HG03280 (cell line): ENCODE results near the gene UBE2E2.

Experiments used
- ATAC-seq: cut with Tn5 transposase; IDR thresholded peaks from one replicate; pipeline ENCODE4 v1.9.1; 2021; ENCODE audit warnings: mild to moderate bottlenecking, moderate library complexity; ENCODE audit not compliant: unreplicated experiment

Gene UBE2E2

DNA sequence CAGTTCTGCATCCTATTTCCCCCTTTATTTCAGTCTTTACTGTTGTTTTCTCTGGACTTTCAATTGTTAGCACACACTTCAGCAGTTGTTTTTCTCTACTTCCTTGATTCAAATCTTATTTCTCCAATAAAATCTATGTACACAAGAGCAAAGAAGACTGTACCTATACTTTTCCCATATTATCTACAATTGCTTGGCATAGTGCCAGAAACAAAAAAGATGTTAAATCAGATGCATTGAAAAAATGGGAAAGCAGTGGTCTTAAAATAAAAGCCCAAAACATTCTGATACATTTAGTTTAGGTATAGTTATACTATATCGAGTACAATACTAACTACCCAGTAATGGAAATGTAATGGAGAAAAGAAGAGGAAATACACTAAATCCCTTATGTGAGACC lies 265.1 kb downstream of the UBE2E2 start:
- ATAC-seq, result no peak

- ATAC-seq, result no peak
Measured at GRCh38 chr3:23474580-23475357, 271.6 kb downstream of the UBE2E2 start.

DNA sequence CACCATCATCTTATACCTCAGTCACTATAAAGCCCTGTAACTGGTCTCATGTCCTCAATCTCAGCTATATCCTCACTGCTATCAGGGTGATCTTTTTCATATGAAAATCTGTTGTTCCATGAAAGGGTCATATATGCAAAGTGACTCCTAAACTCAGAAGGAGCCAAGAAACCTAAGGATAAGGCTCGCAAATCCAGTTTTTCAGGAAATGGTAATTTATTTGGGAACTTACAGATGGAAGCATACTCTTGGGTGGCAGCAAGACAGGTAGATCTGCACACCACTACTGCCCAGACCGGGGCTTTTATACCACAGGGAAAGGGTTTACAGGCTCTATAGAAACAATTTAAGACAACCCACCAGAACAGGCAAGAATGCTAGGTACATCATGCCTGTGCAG lies 272.3 kb downstream of the UBE2E2 start:
- no peak for ATAC-seq

DNA sequence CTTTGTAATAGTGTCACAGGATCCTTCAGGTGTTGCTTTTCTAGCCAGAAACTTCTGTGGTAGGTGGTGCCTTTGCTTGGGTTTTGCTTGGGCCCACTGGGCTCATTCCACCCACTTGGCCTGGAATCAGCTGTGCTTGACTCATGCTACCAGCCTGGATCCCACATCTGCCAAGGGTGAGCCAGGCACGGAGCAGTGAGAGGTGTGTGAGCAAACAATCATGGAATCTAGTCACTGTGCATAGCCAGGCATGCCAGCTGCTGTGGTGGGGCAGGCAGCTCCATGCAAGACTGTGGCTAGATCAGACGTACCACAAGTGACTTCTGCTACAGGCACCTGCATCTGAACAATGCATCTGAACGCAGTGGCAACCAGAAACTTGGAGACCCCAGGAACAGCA lies 275.9 kb downstream of the UBE2E2 start:
- no peak for ATAC-seq

DNA sequence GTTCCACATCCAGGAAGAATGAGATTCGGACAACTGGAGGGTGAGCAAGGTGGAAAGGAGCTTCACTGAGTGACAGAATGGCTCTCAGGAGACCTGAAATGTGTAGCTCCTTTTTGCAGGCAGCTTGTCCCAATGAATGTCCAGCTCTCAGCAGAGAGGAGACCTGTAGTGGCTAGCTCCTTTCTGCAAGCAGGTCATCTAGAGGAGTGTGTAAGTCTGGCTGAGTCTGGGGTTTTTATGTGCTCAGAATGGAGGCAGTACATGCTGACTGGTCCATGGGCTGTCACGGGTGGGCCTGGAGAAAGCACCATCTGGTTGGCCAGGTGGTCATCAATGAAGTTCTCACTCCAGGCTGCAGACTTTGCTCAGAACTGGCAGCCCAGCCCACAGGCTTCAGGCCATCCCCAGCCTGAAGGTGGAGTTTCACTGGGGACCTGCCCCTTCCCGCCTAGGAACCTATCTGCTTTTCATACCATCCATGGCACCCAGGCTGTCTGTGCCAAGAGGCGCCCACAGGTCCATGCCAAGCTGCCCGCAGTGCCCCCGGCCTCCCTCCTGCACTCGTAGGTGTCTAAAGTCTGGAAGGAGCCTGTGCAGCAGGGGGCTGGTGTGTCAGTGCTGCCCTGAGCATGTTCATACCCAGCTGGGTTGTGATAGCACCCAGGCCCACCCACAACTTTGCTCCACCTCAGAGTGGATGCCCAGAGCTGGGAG lies 276.6 kb downstream of the UBE2E2 start:
- ATAC-seq, result no peak

DNA sequence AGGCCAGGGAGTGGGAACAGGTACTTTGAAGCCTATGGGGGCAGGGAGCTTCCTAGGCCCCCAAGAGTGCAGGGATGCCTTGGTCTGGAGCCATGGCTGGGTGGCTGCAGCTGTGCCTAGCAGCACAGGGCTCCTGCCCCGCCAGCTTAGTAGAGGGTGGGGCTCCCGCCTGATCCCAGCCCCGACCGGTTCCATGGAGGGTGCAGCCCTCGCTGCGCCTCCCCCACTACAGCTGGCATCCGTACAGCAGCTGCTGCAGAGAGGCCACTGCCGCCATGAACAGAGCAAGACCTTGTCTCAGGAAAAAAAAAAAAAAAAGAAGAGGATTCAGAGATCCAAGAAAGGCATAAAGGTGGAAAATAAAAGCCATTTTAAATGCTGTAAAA lies 277.2 kb downstream of the UBE2E2 start:
- ATAC-seq, result no peak

GRCh38 chr3:23481011-23481615 lies 278.0 kb downstream of the UBE2E2 start:
- ATAC-seq, result no peak

DNA sequence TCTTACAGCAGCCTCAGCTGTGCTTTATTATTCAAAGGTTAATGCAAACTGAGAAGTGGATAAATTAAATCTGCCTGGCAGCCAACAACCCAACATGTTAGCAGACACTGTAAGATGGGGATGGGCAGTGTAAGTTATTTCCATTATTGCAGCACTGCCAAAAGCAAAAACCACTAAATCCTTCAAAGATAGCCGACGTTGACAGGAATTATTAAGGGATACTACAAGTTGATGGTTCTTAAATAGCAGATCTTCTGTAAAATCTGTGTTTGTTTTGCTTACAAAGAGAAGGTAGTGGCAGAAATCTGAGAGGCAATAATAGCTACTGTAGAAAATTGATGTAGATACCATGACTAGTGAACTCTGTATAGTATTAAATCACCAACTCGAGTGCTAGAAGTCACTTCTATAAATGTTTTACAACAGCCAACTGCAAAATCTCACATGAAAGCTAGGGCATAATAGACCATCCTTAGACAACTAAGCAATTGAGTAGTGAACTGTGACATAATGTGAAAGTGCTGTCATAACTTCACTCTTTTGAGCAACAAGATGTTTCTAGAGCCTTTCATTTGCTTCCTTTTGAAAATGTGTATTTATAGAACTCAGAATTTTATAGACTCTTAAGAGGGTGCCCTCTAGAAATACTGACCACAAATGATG lies 278.6 kb downstream of the UBE2E2 start:
- ATAC-seq, result no peak

GRCh38 chr3:23484386-23484785 lies 281.3 kb downstream of the UBE2E2 start:
- no peak for ATAC-seq

GRCh38 chr3:23485922-23486321 lies 282.8 kb downstream of the UBE2E2 start:
- ATAC-seq, result no peak

DNA sequence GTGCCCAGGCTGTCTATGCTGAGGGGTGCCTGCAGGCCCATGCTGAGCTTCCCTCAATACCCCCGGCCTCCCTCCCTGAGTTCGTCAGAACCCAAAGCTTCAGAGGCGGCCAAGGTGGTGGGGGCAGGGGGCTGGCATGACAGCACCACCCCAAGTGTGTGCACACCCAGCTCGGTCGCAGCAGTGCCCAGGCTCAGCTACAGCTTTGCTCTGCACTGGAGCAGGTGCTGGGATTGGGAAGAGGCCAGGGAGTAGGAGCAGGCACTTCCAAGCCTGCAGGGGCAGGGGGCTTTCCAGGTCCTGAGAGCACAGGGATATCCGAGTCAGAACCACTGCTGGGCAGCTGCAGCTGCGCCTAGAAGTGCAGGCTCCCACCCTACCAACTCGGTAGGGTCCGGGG lies 283.9 kb downstream of the UBE2E2 start:
- ATAC-seq, result no peak

- no peak for ATAC-seq
Measured at GRCh38 chr3:23488618-23489017, 285.5 kb downstream of the UBE2E2 start.

DNA sequence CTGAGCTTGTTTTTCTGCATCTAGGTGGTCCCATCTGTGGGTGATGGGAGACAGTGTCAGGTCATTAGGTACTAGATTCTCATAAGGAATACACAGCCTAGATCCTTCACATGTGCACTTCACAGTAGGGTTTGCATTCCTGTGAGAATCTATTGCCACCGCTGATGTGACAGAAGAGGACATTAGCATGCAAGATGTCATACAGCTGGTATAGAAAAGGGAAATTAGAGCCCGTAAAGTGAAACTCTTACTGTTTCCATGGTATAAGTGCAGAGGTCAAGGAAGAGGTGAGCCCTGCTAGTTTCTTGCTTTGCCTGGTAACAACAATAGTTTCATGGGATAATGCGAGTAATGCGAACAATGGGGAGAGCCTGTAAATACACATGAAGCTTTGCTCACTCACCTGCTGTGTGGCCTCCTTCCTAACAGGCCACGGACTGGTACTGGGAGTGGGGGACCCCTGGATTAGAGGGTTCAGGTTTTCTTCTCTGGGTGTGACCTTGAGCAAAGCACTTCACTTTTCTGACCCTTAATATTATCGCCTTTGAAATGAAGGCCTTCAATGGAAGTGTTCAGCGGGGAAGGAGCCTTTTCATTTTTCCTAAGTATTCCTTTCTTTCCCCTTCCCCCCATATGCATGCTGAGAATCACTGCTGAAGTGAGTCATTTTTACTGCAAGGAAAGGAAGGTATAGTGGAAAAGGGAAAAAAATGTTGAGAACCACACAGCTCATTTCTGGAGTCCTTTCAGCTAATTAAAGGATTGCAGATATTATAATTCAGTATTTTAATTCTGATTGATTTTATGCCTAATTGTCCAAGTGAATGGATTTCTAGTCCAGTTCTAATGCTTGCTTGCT lies 286.4 kb downstream of the UBE2E2 start:
- no peak for ATAC-seq

DNA sequence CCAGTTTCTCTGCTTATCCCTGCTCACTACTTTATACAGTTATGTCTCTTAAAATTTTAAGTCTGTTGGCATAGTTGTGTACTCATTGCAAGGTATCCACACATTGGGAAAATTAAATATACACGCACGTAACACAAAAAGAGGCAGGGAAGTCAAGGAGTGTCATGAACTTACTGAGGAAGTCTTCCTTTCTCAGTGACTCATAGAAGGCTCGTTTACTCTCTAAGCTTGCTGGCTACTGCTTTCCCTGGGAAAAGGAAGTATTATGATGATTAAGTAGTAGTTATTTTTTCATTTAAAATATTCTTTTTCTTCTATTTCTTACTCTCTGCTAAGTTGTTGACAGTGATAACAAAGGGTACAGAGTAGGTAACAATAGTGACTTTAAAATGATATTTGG lies 287.3 kb downstream of the UBE2E2 start:
- ATAC-seq, result no peak

DNA sequence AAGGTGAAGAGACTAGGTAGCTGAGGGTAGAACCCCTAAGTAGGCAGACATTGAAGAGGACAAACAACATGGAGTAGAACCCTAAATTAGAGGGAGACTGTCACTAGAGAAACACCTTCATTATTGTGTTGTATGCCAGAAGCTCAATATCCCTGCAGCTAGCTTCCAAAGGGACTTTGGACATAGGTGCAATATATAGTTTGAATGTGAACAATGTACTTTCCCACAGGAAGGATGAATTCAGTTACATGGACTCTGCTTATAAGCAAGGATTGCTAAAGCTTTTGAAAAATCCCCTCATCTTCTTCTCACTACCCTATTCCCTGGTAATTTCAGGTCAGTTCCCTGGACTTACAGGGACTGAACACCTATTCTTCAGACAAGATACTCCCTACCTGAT lies 288.9 kb downstream of the UBE2E2 start:
- no peak for ATAC-seq

DNA sequence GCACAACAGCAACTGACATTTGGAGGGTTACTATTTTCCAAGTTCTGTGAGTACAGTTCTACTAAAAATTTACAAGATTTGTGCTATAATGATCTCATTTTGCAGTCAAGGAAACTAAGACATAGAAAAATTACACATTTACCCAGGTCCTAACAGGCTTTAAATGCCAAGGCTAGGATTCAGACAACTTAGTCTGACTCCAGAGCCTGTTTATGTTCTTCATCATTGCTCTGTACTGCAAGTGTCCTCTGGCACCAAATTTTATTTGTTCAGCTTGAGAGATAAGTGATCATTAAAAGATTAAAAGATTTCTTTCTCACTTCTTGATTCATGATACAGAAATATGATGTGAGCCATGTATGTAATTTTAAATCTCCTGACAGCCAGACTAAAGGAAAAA lies 290.8 kb downstream of the UBE2E2 start:
- ATAC-seq, result no peak

DNA sequence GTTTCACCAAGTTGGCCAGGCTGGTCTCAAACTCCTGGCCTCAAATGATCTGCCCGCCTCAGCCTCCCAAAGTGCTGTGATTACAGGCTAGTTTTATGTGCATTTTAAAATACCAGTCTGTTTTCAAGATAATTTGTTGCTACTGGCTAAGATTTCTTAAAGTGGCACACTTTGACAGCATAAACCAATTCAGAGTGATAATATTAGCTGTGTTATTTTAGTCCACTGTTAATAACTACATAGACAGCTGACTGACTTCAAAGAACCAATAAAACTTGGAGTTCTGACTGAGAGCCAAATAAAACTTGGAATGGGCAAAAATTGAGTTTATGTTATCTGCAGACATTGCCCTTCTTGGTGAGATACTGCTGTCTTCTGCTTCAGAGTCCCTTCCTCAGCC lies 291.8 kb downstream of the UBE2E2 start:
- ATAC-seq, result no peak

GRCh38 chr3:23495507-23495906 lies 292.4 kb downstream of the UBE2E2 start:
- ATAC-seq, result no peak

DNA sequence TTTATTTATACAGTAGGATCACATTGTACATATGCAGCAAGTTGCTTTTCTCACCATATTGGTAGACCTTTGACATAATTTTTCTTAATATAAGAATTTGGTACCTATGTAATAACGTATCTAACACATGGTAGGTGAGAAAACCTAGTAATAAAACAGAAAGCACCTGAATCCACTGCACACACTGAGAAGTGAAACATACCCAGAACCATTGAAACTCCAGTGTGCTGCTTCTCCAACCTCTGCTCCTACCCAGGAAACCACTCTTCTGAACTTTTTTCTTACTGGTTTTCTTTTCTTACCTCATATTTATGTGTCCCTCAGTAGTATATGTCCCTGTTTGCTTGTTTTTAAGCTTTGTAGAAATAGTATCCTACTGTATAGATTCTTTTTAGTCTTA lies 293.0 kb downstream of the UBE2E2 start:
- no peak for ATAC-seq

- ATAC-seq, result no peak
Measured at GRCh38 chr3:23497156-23497555, 294.0 kb downstream of the UBE2E2 start.
